HG03159 (cell line): ENCODE results near the gene BTRC.
"Not testable (repeated sequence)": the region's sequence is repeated elsewhere in the genome, so short reads cannot be mapped to it uniquely, and the experiment has no call there.

Source experiments
- ATAC-seq: cut with Tn5 transposase; IDR thresholded peaks from one replicate; pipeline ENCODE4 v1.9.1; 2021; ENCODE audit warnings: mild to moderate bottlenecking, moderate library complexity; ENCODE audit not compliant: unreplicated experiment

Gene BTRC

GRCh38 chr10:101577121-101577871 is 223.3 kb downstream of the BTRC start:
- no peak for ATAC-seq

GRCh38 chr10:101578192-101578591 is 224.2 kb downstream of the BTRC start:
- no peak for ATAC-seq

GRCh38 chr10:101578803-101579515 is 225.0 kb downstream of the BTRC start:
- no peak for ATAC-seq

GRCh38 chr10:101579516-101579870 is 225.5 kb downstream of the BTRC start:
- no peak for ATAC-seq

- ATAC-seq = no peak
These were observed 226.8 kb downstream of the BTRC start for GRCh38 chr10:101580486-101581399.

GRCh38 chr10:101585841-101586240 is 231.9 kb downstream of the BTRC start:
- no peak for ATAC-seq

GRCh38 chr10:101587725-101588653 is 234.0 kb downstream of the BTRC start, which contains the start of the genes DPCD and POLL:
TSS of gene DPCD (plus strand) at chr10:101588321. CDS start at chr10:101588337, 16 bp downstream.
TSS of gene POLL (minus strand) at chr10:101588257. CDS start at chr10:101587360, 897 bp downstream.
- ATAC-seq = peak; percentile 92

- no peak for ATAC-seq
These were observed 234.9 kb downstream of the BTRC start for GRCh38 chr10:101588879-101589278.

- ATAC-seq = not testable (repeated sequence)
These were observed 239.4 kb downstream of the BTRC start for GRCh38 chr10:101593331-101593730.

- no peak for ATAC-seq
These were observed 241.8 kb downstream of the BTRC start for GRCh38 chr10:101595591-101596433.

- ATAC-seq = no peak
These were observed 243.3 kb downstream of the BTRC start for GRCh38 chr10:101597091-101597900.

GRCh38 chr10:101601541-101601940 is 247.6 kb downstream of the BTRC start:
- no peak for ATAC-seq

GRCh38 chr10:101602761-101603398 is 248.9 kb downstream of the BTRC start:
- no peak for ATAC-seq
